Measurements from ENCODE around the gene MACROD2. TPM values are rescaled to one million over a fixed set of nuclear protein-coding genes. Genes with fewer than 3 reads are reported as not detected.

Gene MACROD2
- total RNA-seq, 4 donors from 2014 or later: 4.6 to 33.0 (median 8.3) TPM

- WGBS, 2 donors (ENCODE audit: low coverage in 1 of 2): 52 to 53% methylated on average over 6 of the region's 6 CpGs
- no peaks in the 10 kb centered on the region for H3K27me3 ChIP-seq
- no peak overlapping the region for H3K27ac ChIP-seq
- H3K4me1 ChIP-seq: peaks cover 0 to 10% (median 0%) of the 10 kb centered on the region in 4 donors
- in situ Hi-C loops (cut with MboI; ENCODE audit: low pct_ligation_motif_present in 1 of 4, low pct_unique_long_range_greater_than_20kb in 1 of 4, low sequenced_read_pairs in 3 of 4) (no loop called here), intact Hi-C loops (cut with DNase I; ENCODE audit: low total_unique reads) (no loop called here)
- H3K4me3 ChIP-seq: no peak overlapping the region
- no peaks in the 10 kb centered on the region for H3K36me3 ChIP-seq
- DNase-seq: no peak
- no peaks in the 10 kb centered on the region for H3K9me3 ChIP-seq
- TF ChIP-seq POLR2AphosphoS5 (IDR thresholded peaks at IDR 0.05) (no peak), POLR2A (IDR thresholded peaks at IDR 0.05) (no peak), CTCF (IDR thresholded peaks at IDR 0.05) (no peak), EP300 (IDR thresholded peaks at IDR 0.05; ENCODE audit: low read depth) (no peak)
These were observed 1646.8 kb downstream of the MACROD2 start for GRCh38 chr20:15642109-15642508.

GRCh38 chr20:15642676-15643075, 1647.4 kb downstream of the MACROD2 start:
- in situ Hi-C loops (cut with MboI; ENCODE audit: low pct_ligation_motif_present in 1 of 4, low pct_unique_long_range_greater_than_20kb in 1 of 4, low sequenced_read_pairs in 3 of 4): no loop called here

GRCh38 chr20:15643713-15644112, 1648.4 kb downstream of the MACROD2 start:
- intact Hi-C loops (cut with DNase I; ENCODE audit: low total_unique reads) (no loop called here), in situ Hi-C loops (cut with MboI; ENCODE audit: low pct_ligation_motif_present in 1 of 4, low pct_unique_long_range_greater_than_20kb in 1 of 4, low sequenced_read_pairs in 3 of 4) (no loop called here)
- DNase-seq: no peak
- TF ChIP-seq POLR2A (IDR thresholded peaks at IDR 0.05) (no peak), POLR2AphosphoS5 (IDR thresholded peaks at IDR 0.05) (no peak), EP300 (IDR thresholded peaks at IDR 0.05; ENCODE audit: low read depth) (no peak), CTCF (IDR thresholded peaks at IDR 0.05) (no peak)
- Histone ChIP-seq H3K4me3 (no peak overlapping the region), H3K9me3 (no peaks in the 10 kb centered on the region), H3K36me3 (no peaks in the 10 kb centered on the region), H3K27me3 (no peaks in the 10 kb centered on the region), H3K4me1 (no peaks in the 10 kb centered on the region), H3K27ac (no peak overlapping the region)
- 75 to 82% methylated on average over 2 of the region's 2 CpGs for WGBS, 2 donors (ENCODE audit: low coverage in 1 of 2)

More at GRCh38 chr20:15642676-15643075, 1647.4 kb downstream of the MACROD2 start:
- intact Hi-C loops (cut with DNase I; ENCODE audit: low total_unique reads): no loop called here
- 18 to 23% methylated on average over 4 of the region's 4 CpGs for WGBS, 2 donors (ENCODE audit: low coverage in 1 of 2)
- no peak for DNase-seq
- H3K9me3 ChIP-seq: no peaks in the 10 kb centered on the region
- H3K4me3 ChIP-seq: no peak overlapping the region
- TF ChIP-seq POLR2A (IDR thresholded peaks at IDR 0.05): no peak
- no peak for TF ChIP-seq CTCF (IDR thresholded peaks at IDR 0.05)
- no peak for TF ChIP-seq EP300 (IDR thresholded peaks at IDR 0.05; ENCODE audit: low read depth)
- no peak for TF ChIP-seq POLR2AphosphoS5 (IDR thresholded peaks at IDR 0.05)
- H3K4me1 ChIP-seq: peaks cover 0 to 6% (median 0%) of the 10 kb centered on the region in 4 donors
- no peak overlapping the region for H3K27ac ChIP-seq
- no peaks in the 10 kb centered on the region for H3K36me3 ChIP-seq
- H3K27me3 ChIP-seq: no peaks in the 10 kb centered on the region

- H3K4me3 ChIP-seq: no peak overlapping the region
- DNase-seq: no peak
- TF ChIP-seq CTCF (IDR thresholded peaks at IDR 0.05) (no peak), EP300 (IDR thresholded peaks at IDR 0.05; ENCODE audit: low read depth) (no peak)
- no peaks in the 10 kb centered on the region for H3K36me3 ChIP-seq
- H3K27ac ChIP-seq: no peak overlapping the region
- intact Hi-C loops (cut with DNase I; ENCODE audit: low total_unique reads) (no loop called here), in situ Hi-C loops (cut with MboI; ENCODE audit: low pct_ligation_motif_present in 1 of 4, low pct_unique_long_range_greater_than_20kb in 1 of 4, low sequenced_read_pairs in 3 of 4) (no loop called here)
- H3K27me3 ChIP-seq: no peaks in the 10 kb centered on the region
- WGBS, 2 donors (ENCODE audit: low coverage in 1 of 2): 92 to 93% methylated on average over 2 of the region's 2 CpGs
- H3K9me3 ChIP-seq: no peaks in the 10 kb centered on the region
- H3K4me1 ChIP-seq: no peaks in the 10 kb centered on the region
These were observed 1650.5 kb downstream of the MACROD2 start for GRCh38 chr20:15645816-15646215.
